Ovary (tissue), 3 donors: ENCODE results near the gene EIF4G3.

Experiments
- EP300 ChIP-seq: sonication (generic); formaldehyde crosslinking; IDR thresholded peaks from one replicate; pipeline ENCODE4 v1.6.1; 2017; ENCODE audit warnings: antibody characterized with exemption
- TF ChIP-seq, protein P1 (sequence below), 3 donors: fragments of 450-650 bp in 2 of 3; fragments of 200-600 bp in 1 of 3; IDR thresholded peaks; one replicate each; pipeline versions ENCODE4 v1.5.1 to v1.8.0; 2016 to 2022; ENCODE audit warnings: antibody characterized with exemption in 3 of 3, mild to moderate bottlenecking in 1 of 3
- donor health status: DM: no; HTN: no; CAD: no.

DNA sequence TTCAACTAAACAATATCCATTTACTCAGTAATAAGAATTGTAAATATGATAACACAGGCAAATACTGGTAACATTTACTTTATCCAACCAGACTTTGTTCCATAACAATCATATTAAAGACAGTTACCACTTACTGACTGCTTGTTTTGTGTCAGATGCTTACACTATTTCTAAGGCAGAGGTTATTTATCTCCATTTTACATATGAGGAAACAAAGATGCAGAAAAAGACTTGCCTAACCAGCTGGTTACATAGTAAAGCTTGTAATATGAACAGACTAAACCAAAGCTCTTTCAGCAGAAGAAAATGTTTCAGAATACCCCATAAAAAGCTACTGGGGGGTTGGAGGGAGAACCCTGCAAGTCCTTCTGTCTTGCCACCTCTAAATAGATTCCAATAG, 180.1 kb downstream of the EIF4G3 start:
- TF ChIP-seq, protein P1, sequence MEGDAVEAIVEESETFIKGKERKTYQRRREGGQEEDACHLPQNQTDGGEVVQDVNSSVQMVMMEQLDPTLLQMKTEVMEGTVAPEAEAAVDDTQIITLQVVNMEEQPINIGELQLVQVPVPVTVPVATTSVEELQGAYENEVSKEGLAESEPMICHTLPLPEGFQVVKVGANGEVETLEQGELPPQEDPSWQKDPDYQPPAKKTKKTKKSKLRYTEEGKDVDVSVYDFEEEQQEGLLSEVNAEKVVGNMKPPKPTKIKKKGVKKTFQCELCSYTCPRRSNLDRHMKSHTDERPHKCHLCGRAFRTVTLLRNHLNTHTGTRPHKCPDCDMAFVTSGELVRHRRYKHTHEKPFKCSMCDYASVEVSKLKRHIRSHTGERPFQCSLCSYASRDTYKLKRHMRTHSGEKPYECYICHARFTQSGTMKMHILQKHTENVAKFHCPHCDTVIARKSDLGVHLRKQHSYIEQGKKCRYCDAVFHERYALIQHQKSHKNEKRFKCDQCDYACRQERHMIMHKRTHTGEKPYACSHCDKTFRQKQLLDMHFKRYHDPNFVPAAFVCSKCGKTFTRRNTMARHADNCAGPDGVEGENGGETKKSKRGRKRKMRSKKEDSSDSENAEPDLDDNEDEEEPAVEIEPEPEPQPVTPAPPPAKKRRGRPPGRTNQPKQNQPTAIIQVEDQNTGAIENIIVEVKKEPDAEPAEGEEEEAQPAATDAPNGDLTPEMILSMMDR (IDR thresholded peaks at IDR 0.05), result no peak
- no peak for TF ChIP-seq EP300
